Neuron (in vitro differentiated cells): ENCODE measurements around the gene PPP1R26.
"Not testable (repeated sequence)": the region's sequence is repeated elsewhere in the genome, so short reads cannot be mapped to it uniquely, and the experiment has no call there.

Experiments
- H2AFZ ChIP-seq: one replicate; pipeline ENCODE4 v1.6.1; 2013; ENCODE audit warnings: low read depth, mild to moderate bottlenecking, inconsistent platforms, low read length, moderate library complexity
- H3K27me3 ChIP-seq: one replicate; pipeline ENCODE4 v1.6.1; 2013; ENCODE audit warnings: low read length; ENCODE audit not compliant: insufficient read depth
- H3K36me3 ChIP-seq: one replicate; pipeline ENCODE4 v1.6.1; 2013; ENCODE audit warnings: low read length; ENCODE audit not compliant: insufficient read depth
- H3K4me1 ChIP-seq: one replicate; pipeline ENCODE4 v1.6.1; 2013; ENCODE audit warnings: low read length; ENCODE audit not compliant: insufficient read depth
- H3K4me3 ChIP-seq: 2 replicates; pipeline ENCODE4 v1.5.1; 2013; ENCODE audit warnings: mild to moderate bottlenecking, low read length, moderate library complexity
- H3K9me3 ChIP-seq: one replicate; pipeline ENCODE4 v1.6.1; 2013; ENCODE audit warnings: low read length

The PPP1R26 gene

GRCh38 chr9:135528842-135529435 is 49.4 kb downstream of the PPP1R26 start:
- H3K36me3 ChIP-seq, H3K4me1 ChIP-seq, H2AFZ ChIP-seq, H3K4me3 ChIP-seq, H3K9me3 ChIP-seq, H3K27me3 ChIP-seq: not testable (repeated sequence)

GRCh38 chr9:135530146-135530545 is 50.6 kb downstream of the PPP1R26 start:
- Histone ChIP-seq H3K27me3 (peaks cover 14% of the 10 kb centered on the region), H3K4me1 (no peaks in the 10 kb centered on the region)

GRCh38 chr9:135531096-135531495 is 51.5 kb downstream of the PPP1R26 start:
- H3K27me3 ChIP-seq = peaks cover 14% of the 10 kb centered on the region
- no peak overlapping the region for H2AFZ ChIP-seq
- no peaks in the 10 kb centered on the region for H3K4me1 ChIP-seq
- H3K4me3 ChIP-seq = no peak overlapping the region
- no peaks in the 10 kb centered on the region for H3K36me3 ChIP-seq
- H3K9me3 ChIP-seq = no peaks in the 10 kb centered on the region

More at GRCh38 chr9:135530146-135530545, 50.6 kb downstream of the PPP1R26 start:
- Histone ChIP-seq H3K9me3 (no peaks in the 10 kb centered on the region), H3K36me3 (no peaks in the 10 kb centered on the region), H3K4me3 (no peak overlapping the region), H2AFZ (no peak overlapping the region)

- H2AFZ ChIP-seq = no peak overlapping the region
- no peak overlapping the region for H3K4me3 ChIP-seq
- H3K9me3 ChIP-seq = no peaks in the 10 kb centered on the region
- H3K4me1 ChIP-seq = no peaks in the 10 kb centered on the region
- H3K27me3 ChIP-seq = peaks cover 14% of the 10 kb centered on the region
- H3K36me3 ChIP-seq = no peaks in the 10 kb centered on the region
These were observed 53.5 kb downstream of the PPP1R26 start for GRCh38 chr9:135533113-135533512.

- no peaks in the 10 kb centered on the region for H3K4me1 ChIP-seq
- H3K27me3 ChIP-seq = peaks cover 14% of the 10 kb centered on the region
- H3K9me3 ChIP-seq = no peaks in the 10 kb centered on the region
- H2AFZ ChIP-seq = no peak overlapping the region
- no peak overlapping the region for H3K4me3 ChIP-seq
- H3K36me3 ChIP-seq = no peaks in the 10 kb centered on the region
These were observed 54.1 kb downstream of the PPP1R26 start for GRCh38 chr9:135533674-135534073.

GRCh38 chr9:135534192-135534711 is 54.7 kb downstream of the PPP1R26 start:
- H2AFZ ChIP-seq, H3K4me1 ChIP-seq, H3K9me3 ChIP-seq, H3K4me3 ChIP-seq, H3K36me3 ChIP-seq: not testable (repeated sequence)
- H3K27me3 ChIP-seq = peaks cover 14% of the 10 kb centered on the region

- H3K27me3 ChIP-seq = peaks cover 14% of the 10 kb centered on the region
- H3K36me3 ChIP-seq, H3K9me3 ChIP-seq, H3K4me1 ChIP-seq, H3K4me3 ChIP-seq, H2AFZ ChIP-seq: not testable (repeated sequence)
These were observed 55.2 kb downstream of the PPP1R26 start for GRCh38 chr9:135534826-135535225.

- not testable (repeated sequence) for H3K36me3 ChIP-seq, H2AFZ ChIP-seq, H3K4me3 ChIP-seq, H3K9me3 ChIP-seq, H3K4me1 ChIP-seq
- peaks cover 14% of the 10 kb centered on the region for H3K27me3 ChIP-seq
These were observed 56.0 kb downstream of the PPP1R26 start for GRCh38 chr9:135535631-135536030.

- Histone ChIP-seq H2AFZ (no peak overlapping the region), H3K4me1 (no peaks in the 10 kb centered on the region), H3K4me3 (no peak overlapping the region), H3K27me3 (peaks cover 14% of the 10 kb centered on the region), H3K36me3 (no peaks in the 10 kb centered on the region), H3K9me3 (no peaks in the 10 kb centered on the region)
These were observed 56.6 kb downstream of the PPP1R26 start for GRCh38 chr9:135536216-135536615.
